Measurements from ENCODE around the gene ODAM.
"Not testable (repeated sequence)": the region's sequence is repeated elsewhere in the genome, so short reads cannot be mapped to it uniquely, and the experiment has no call there.

The ODAM gene, protein sequence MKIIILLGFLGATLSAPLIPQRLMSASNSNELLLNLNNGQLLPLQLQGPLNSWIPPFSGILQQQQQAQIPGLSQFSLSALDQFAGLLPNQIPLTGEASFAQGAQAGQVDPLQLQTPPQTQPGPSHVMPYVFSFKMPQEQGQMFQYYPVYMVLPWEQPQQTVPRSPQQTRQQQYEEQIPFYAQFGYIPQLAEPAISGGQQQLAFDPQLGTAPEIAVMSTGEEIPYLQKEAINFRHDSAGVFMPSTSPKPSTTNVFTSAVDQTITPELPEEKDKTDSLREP

DNA sequence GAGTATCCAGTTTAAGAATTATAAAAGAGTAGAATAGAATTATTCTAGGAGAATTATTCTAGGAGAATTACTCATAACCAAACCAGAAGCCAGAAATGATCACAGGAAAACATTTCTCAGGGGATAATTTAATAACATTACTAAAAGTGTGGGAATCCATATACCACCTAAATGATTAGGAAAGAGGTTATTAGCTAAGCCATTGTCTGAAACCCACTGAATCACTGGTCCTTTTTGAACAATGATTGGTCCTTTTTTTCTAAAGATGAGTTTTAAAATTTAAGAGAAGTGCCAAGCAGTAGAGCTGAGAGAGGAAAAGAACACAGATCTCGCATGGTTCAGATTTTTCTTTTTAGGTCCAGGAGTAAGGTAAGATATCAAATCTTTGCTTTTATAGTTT, at the start of gene ODAM:
TSS of gene ODAM (plus strand) at position 301 of the 400 bp plus-strand sequence. CDS start 819 bp downstream, outside the sequence.
- DNase-seq (ENCODE audit: low read depth), result no peak

DNA sequence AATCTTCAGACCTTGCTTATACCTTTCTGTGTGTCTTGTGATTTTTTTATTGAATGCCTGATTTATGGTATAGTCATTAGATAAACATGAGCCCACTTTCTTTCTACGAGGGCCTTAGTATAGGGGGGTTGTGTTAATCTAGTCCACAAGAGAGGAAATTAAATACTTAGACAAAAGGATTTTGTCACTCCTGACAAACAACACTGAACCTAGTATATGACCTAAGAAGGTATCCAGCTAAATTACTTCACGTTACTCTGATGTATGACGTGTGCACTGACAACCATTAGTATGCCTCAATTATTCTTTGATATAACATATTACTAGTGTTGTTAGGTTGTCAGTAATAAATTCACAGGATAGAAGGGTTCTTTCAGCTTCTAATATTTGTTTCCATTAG, 44.3 kb upstream of the ODAM start:
- no peak for DNase-seq (ENCODE audit: low read depth)

DNA sequence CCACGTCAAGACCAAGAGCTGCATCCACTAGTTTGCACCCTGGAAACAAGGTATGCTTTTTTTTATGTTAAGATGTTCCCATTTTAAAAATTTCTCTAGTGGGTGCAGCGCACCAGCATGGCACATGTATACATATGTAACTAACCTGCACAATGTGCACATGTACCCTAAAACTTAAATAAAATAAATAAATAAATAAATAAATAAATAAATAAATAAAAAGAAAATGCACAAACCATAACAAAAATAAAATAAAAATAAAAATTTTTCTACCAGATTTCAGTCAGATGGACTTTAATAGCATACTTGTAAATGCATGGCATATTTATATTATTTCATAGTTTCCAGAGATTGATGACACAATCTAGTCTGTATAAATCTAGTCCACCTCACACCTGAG, 43.4 kb upstream of the ODAM start:
- no peak for DNase-seq (ENCODE audit: low read depth)

DNA sequence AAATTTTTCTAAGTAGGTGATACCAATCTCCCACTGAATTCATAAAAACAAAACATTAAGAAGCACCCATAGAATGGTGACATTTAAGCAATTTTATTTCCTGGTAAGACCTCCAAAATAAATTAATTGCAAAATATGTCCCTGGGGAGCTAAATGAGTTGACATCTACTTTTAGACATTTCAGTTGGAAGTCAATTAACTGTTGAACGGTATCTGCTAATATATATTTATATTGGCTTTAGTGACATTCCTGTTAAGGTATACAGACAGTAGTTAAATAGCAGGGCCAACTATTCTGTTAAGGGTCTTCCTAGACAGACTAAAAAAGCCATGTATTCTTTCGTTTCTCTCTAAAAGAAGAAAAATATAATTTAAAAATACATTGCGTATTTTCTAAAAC, 41.6 kb upstream of the ODAM start, which contains the start of gene PRR27:
TSS of gene PRR27 (plus strand) at position 301 of the 400 bp plus-strand sequence. CDS start 139 bp downstream, outside the sequence.
- no peak for DNase-seq (ENCODE audit: low read depth)

DNA sequence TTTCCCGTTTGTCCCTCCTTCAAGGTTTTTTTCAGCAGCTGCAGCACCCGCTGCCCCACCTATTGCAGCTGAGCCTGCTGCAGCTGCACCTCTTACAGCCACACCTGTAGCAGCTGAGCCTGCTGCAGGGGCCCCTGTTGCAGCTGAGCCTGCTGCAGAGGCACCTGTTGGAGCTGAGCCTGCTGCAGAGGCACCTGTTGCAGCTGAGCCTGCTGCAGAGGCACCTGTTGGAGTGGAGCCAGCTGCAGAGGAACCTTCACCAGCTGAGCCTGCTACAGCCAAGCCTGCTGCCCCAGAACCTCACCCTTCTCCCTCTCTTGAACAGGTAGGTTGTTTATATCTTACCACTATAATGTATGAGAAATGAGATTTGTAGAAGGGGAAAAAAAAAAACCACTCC, 36.9 kb upstream of the ODAM start:
- no peak for DNase-seq (ENCODE audit: low read depth)

DNA sequence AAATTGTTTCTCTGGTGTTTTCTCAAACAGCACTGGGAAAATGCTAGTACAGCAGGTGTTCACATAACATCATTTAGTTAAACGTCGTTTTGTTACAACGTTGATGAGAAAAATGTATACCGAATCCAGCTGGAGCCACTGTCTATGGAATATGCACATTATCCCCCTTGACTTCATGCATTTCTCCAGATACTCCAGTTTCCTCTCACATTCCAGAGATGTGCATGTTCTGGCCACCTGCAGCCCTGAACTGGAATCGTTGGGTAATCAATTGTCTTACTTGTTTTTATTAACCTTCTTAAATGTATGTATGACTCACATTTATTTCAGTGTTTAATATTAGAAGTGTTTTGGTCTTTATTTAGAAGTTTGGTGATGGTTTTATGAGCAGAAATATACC, 18.4 kb upstream of the ODAM start:
- DNase-seq (ENCODE audit: low read depth), result no peak

DNA sequence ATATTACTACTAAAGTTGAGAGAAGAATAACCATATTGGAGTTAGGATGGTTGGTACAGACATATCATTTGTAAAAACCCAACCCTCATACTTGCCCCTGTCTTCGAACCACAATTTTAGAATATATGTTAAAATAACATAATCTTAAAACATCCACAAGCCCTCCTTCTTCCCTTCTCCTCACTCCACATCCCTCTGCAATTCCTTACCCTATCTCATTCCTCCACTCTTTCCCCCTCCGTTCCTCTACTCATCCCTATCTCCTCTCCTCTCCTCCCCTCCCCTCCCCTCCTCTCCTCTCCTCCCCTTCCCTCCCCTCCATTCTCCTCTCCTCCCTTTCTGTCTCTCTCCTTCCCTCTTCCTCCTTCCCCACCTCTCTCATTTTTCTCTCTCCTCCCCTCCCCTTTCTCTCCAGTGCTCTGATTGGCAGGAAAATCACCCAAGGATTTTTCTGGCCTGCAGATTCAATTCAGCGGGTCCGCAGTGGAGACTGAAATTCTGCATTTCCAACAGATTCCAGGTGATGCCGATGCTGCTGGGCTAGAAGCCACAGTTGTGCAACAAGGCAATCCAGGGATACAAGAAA, 17.4 kb upstream of the ODAM start:
- DNase-seq (ENCODE audit: low read depth), result no peak

DNA sequence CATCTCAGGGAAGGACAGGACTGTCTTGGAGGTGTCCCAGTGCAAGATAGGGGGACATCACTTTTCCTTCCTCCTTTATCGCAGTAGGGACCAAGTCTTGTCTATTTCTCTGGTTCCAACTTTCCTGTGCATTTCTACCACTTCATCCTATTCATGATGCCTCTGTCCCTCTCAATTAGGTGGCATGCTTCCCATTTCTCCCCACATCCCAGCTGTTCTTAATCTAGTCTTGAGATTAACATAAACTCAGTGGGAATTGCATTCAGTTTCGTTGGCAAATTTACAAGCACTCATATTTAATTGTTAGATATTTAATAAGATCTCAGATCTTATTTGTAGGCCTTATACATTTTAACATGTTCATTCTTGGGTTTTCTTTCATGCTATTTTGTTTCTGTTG, 15.7 kb upstream of the ODAM start:
- no peak for DNase-seq (ENCODE audit: low read depth)

DNA sequence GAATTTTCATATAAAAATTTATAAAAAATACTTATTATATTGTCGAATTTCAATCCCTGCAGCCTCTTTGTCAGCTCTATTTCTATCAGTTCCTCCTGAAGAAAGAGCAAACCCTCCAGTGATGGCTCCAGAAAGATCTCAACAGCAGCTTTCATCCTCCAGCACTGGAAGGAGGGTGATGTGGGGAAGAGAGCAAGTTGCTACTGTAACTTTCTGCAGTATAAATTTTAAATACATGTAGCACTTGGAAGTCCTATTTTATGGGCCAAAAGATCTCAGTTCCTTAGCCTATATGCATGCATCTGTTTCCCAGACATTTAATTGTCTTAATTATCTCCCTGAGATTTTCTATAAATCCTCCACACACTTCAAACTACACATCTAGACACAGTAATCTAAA, 13.7 kb upstream of the ODAM start:
- DNase-seq (ENCODE audit: low read depth), result no peak

DNA sequence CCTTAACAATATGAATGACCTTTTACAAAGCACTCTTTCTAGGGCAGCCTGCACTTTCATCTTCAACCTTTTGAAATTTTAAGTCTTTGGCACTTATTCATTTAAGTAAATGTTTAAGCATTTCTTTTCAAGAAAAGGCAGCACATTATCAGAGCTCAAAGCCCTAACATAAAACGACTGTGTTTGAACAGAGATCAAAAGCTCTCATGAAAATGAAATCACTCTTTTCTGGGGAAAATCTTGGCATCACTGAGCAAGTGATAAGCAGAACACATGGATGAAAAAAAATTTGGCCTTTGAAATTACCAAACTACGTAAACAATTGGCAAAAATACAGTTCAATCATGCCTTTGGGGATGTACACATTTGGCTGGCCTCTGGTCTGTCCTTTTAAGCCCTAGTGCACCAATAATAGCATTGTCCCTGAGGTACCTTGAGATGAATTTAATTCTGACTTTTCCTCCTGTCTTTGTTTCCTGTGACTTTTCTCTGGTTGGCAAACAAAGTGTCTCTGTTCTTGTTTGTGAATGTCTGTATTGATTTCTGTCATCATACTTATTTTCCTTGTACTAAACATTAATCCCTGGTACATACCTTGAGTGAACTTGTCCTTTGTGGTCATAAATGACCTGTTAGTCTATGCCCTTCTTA, 12.9 kb upstream of the ODAM start:
- DNase-seq (ENCODE audit: low read depth), result no peak

DNA sequence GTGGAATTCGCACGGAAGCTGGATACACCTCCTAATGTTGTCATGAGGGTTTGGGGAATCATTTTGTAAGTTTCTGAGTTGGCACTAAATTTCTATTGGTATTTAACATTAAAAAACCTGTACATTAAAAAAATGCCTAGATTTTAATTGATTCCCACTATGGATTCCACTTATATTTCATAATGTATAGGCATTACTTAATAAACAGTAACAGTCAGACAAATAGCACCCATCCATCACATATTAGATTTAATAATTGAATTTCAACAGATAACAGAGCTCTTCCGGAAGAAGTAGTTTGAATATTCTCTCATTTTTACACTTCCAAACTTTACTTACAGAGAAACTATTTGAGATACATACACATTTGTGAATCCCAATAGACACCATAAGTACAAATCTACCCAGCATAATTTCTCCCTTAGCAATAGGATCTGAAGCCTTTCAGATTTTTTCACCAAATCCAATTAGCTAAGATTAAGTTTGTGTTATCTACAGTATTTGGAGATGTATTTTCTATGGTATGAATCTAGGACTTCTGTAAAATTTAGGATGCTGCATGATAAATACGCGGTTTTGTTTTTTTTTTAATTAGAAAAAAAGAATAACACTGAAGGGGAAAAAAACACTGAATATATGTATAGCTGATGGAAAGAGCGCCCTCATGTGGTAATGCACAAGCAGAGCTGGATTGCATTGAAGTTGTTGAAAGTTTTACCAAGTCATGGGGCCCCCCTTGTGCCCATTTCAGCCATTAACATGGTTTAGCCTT, 12.2 kb upstream of the ODAM start:
- DNase-seq (ENCODE audit: low read depth), result no peak

DNA sequence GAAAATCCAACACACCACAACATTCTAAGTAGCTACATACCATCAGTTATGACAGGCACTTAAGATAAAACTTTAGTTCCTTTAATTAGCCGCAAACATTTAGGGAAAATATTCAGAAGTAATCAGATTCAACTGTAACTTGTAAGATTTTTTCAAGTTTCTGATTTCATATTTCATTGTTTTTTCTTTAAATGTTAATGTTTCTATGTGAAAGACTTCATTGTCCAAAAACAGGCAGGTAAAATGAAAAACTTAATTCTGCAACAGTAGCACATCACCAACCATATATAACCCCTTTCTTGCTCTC, 11.6 kb upstream of the ODAM start:
- no peak for DNase-seq (ENCODE audit: low read depth)

DNA sequence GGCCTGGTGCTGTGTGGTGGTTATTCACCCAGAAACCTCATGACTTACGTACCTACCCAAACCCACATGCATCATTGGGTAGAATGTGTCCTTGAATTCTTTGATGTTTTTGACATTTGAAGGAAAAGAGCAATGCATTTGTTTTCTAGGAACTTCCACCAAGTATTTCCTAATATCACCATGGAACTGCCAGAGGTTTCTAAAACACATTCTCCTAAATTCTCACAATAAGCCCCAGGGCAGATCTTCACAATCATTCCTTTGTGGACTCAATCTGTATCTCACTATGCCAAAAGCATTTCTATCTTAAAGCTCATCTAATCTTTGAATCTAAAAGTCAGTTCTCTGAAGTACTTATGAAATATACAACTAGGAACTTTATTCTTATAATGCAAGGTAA, 8.3 kb upstream of the ODAM start:
- no peak for DNase-seq (ENCODE audit: low read depth)

DNA sequence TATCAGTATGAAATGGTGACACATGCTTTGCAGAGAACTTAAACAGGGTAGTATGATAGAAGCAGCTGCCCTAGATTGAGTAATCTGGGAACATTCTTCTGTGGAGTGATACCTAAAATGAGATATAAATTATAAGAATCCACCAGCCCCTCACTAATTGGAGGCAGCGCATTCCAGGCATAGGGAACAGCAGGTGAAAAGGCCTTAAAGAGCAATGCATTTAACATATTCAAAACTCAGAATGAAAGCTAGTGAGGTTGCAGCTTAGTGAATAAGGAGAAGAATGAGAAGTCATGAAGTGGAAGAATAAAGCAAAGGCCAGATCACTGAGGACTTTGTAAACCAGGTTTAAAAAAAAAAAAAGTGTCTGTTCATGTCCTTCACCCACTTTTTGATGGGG, 4.9 kb upstream of the ODAM start:
- no peak for DNase-seq (ENCODE audit: low read depth)

DNA sequence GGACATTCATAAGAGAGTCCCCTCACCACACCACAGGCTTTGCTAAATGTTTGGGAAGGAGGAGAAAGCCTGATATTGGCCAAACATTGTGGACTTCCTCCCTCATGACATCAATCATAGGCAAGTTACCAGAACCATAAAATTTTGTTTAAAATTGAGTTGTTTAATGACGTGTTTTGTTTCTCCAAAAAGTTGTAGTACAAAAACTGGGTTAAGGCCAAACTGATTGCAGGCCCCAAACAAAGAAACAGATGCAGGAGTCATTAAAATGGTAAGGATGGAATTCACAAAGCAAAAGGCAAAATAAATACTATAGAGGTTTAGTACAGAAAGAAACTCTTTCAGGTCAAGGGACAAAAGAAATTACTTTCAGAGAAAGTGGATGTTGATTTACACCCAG, 3.9 kb upstream of the ODAM start:
- no peak for DNase-seq (ENCODE audit: low read depth)

DNA sequence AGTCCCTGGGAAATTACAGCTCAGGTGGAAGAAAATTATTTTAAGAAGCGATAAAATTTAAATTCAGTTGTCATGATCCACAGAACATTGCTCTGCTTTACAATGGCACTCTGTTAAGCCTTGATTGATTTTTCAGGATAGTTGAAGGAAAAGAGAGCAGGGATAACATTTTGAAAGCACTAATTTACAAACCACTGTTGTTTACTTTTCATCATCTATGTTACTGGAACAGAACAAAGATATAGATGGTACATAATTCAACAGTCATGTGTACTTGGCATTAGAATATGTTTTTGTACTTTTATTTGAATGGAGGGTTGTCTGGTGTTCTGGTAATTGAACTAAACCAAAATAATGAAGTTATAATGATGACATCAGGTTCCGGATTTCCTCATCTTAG, 2.6 kb upstream of the ODAM start:
- no peak for DNase-seq (ENCODE audit: low read depth)

DNA sequence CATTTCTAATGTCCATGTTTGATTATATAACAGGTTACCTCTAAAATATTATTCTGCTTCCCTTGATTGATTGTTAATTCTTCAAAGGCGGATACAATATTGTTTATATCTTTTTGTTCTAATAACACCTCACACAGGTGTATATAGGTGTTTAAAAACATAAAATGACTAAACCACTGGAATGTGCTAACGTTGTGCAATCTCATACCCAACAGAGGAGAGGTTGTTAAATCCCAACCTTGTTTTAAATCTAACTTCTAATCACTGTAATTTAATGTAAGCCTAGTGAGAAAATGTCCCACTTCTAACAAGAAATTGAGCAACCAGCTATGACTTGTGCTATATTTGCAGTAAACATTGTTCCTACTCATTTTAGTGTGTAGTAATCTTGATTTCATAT, 1.3 kb downstream of the ODAM start:
- no peak for DNase-seq (ENCODE audit: low read depth)

DNA sequence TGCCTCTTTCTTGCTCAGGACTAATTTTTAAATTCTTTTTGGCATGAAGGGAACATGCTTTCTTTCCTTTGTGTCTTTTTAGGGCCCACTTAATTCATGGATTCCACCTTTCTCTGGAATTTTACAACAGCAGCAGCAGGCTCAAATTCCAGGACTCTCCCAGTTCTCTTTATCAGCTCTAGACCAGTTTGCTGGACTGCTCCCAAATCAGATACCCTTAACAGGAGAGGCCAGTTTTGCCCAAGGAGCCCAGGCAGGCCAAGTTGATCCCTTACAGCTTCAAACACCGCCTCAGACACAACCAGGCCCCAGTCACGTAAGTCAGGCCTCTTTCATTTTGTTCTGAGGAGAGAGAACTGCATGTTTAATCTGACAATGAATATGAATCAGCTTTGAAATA, 2.3 kb downstream of the ODAM start:
- no peak for DNase-seq (ENCODE audit: low read depth)

DNA sequence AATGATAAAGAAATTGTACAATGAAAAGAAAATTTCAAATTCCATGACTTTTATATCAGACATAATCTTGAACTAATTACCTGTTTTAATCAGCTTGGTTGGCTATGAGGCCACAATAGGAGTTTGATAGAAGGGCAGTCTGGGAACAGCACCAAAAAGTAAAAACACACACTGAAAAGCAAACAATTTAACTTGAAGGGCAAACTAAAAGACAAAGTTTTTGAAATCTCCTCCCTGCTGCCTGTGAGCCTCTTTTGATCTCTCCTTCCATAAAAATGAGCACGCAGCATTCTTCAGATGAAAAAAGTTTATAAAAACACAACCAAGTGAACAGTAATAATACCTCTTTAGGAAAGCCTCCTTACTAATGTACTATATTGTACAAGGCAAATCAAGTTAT, 8.1 kb downstream of the ODAM start:
- DNase-seq (ENCODE audit: low read depth), result no peak

DNA sequence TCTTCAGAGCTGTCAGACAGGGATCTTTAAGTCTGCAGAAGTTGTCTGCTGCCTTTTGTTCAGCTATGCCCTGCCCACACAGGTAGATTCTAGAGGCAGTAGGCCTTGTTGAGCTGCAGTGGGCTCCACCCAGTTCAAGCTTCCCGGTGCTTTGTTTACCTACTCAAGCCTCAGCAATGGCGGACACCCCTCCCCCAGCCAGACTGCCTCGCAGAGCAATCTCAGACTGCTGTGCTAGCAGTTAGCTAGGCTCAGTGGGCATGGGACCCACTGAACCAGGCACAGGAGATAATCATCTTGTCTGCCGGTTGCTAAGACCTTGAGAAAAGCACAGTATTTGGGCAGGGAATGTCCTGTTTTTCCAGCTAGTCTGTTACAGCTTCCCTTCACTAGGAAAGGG, 17.2 kb downstream of the ODAM start:
- DNase-seq (ENCODE audit: low read depth), result not testable (repeated sequence)

DNA sequence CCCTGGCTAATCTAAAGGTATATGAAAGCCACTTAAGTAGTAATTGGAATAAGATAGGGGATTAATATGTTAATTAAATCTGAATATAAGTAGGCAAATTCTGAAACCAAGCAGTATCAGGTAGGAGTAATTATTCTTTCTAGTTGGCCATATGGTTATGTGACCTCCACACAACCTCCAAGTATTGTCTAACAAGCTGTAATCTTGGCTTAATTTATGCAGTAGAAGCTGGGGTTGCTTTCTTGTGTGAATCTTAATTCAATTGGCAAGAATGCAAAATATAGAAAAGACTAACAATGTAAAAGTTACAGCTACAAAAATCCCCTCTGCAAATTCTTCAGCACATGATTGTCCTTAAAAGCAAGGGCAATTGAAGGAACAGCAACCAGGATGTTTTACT, 20.6 kb downstream of the ODAM start:
- not testable (repeated sequence) for DNase-seq (ENCODE audit: low read depth)

DNA sequence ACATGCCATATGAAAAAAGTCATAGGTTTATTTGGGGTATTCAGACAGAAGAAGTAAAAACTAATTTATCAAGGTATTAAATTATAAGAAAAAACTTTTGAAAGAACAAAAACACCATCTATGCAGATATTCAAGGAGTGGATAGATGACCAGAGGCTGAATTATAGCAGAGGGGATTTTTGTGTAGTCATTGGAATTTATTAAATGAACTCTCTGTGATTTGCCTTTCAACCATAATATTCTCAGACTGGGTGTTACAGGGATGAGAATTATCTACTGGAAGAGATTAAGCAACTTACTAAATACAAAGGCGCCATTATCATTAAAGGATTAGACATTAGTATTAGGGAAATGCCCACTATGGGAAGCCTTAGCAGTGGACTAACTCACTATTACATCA, 21.0 kb downstream of the ODAM start:
- DNase-seq (ENCODE audit: low read depth), result not testable (repeated sequence)

DNA sequence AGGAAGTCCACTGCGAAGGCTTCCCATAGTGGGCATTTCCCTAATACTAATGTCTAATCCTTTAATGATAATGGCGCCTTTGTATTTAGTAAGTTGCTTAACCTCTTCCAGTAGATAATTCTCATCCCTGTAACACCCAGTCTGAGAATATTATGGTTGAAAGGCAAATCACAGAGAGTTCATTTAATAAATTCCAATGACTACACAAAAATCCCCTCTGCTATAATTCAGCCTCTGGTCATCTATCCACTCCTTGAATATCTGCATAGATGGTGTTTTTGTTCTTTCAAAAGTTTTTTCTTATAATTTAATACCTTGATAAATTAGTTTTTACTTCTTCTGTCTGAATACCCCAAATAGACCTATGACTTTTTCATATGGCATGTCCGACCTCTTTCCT, 25.9 kb downstream of the ODAM start:
- DNase-seq (ENCODE audit: low read depth), result not testable (repeated sequence)
